HEK293 (cell line): ENCODE data around the gene ZNF680.

ENCODE experiments used
- CTCF ChIP-seq: fragments of 450-650 bp; formaldehyde crosslinking; IDR thresholded peaks from 2 replicates; pipeline ENCODE4 v1.5.1; 2016; ENCODE audit warnings: missing biosample characterization, missing genetic modification characterization
- HOXA7 ChIP-seq: sonication (generic); formaldehyde crosslinking; IDR thresholded peaks from 2 replicates; pipeline ENCODE4 v1.8.1; 2022; ENCODE audit warnings: missing genetic modification reagents, borderline replicate concordance
- REST ChIP-seq: fragments of 450-650 bp; formaldehyde crosslinking; IDR thresholded peaks from 2 replicates; pipeline ENCODE4 v1.5.1; 2016; ENCODE audit warnings: missing biosample characterization, missing genetic modification characterization
- SP2 ChIP-seq: fragments of 450-650 bp; formaldehyde crosslinking; IDR thresholded peaks from 2 replicates; pipeline ENCODE4 v1.5.1; 2016; ENCODE audit warnings: missing biosample characterization, missing genetic modification characterization
- TCF7L2 ChIP-seq: IDR thresholded peaks from 2 replicates; pipeline ENCODE4 v1.6.1; 2011; ENCODE audit warnings: low read depth, mild to moderate bottlenecking, inconsistent platforms, low read length, moderate library complexity, borderline replicate concordance
- ZNF704 ChIP-seq: fragments of 450-650 bp; formaldehyde crosslinking; IDR thresholded peaks from 2 replicates; pipeline ENCODE4 v1.5.1; 2016; ENCODE audit warnings: missing biosample characterization, missing genetic modification characterization

- no peak for TF ChIP-seq HOXA7
- no peak for TF ChIP-seq REST
- no peak for TF ChIP-seq CTCF (tag by site-specific recombination)
- no peak for TF ChIP-seq SP2
- TF ChIP-seq TCF7L2, result no peak
- no peak for TF ChIP-seq ZNF704 (tag by site-specific recombination)
Observed at GRCh38 chr7:64555046-64555445, 7.8 kb downstream of the ZNF680 start.
